GM12874 (cell line): Measurements from ENCODE around the gene DNAI2.

Experiments
- CTCF ChIP-seq: IDR thresholded peaks from 2 replicates; pipeline ENCODE4 v1.5.1; 2011; ENCODE audit warnings: low read depth, mild to moderate bottlenecking, control low read depth, low read length, moderate library complexity; ENCODE audit not compliant: insufficient read depth

Gene DNAI2

GRCh38 chr17:74270333-74270732 lies 3.7 kb upstream of the DNAI2 start:
- TF ChIP-seq CTCF: no peak

- TF ChIP-seq CTCF: no peak
Observed at GRCh38 chr17:74271281-74271680, 2.8 kb upstream of the DNAI2 start.

- no peak for TF ChIP-seq CTCF
Observed at GRCh38 chr17:74271901-74272561, 2.0 kb upstream of the DNAI2 start.

GRCh38 chr17:74272731-74273201 lies 1.3 kb upstream of the DNAI2 start:
- no peak for TF ChIP-seq CTCF

GRCh38 chr17:74274709-74275340 lies 791 bp downstream of the DNAI2 start:
- no peak for TF ChIP-seq CTCF

- no peak for TF ChIP-seq CTCF
Observed at GRCh38 chr17:74276051-74276476, 2.0 kb downstream of the DNAI2 start.

- no peak for TF ChIP-seq CTCF
Observed at GRCh38 chr17:74276541-74277009, 2.5 kb downstream of the DNAI2 start.
